B cell (primary cell): ENCODE data around the gene BNIP1. TPM values are rescaled to one million over a fixed set of nuclear protein-coding genes. Genes with fewer than 3 reads are reported as not detected.

Source experiments
- ATAC-seq: fragments of 200-7000 bp; cut with Tn5 transposase; one replicate; pipeline ENCODE4 v1.10.0; 2021; ENCODE audit warnings: low read depth, mild to moderate bottlenecking, moderate number of reproducible peaks, moderate library complexity
- CTCF ChIA-PET: fragments of 350-600 bp; sonication (Branson Sonifier 250); formaldehyde crosslinking; loops from one replicate; lab custom pipeline; 2021; ENCODE audit warnings: antibody characterized with exemption, inconsistent platforms; lab: Charles Lee
- POLR2A ChIA-PET: fragments of 350-600 bp; sonication (Branson Sonifier 250); formaldehyde crosslinking; loops from one replicate; lab custom pipeline; 2021; ENCODE audit warnings: antibody characterized with exemption; lab: Charles Lee
- DNase-seq: peaks from one replicate; pipeline ENCODE4 v3.0.0; 2013
- H2AFZ ChIP-seq: 2 replicates; pipeline ENCODE4 v1.6.1; 2012; ENCODE audit warnings: mild to moderate bottlenecking, low read depth, low read length; ENCODE audit not compliant: insufficient read depth, poor library complexity, severe bottlenecking
- H3K27ac ChIP-seq, 2 donors: 1 replicate in 1 of 2; 2 replicates in 1 of 2; pipeline ENCODE4 v1.5.1; 2012 to 2013; ENCODE audit warnings: low read length in 2 of 2, mild to moderate bottlenecking in 2 of 2, moderate library complexity in 1 of 2
- H3K27me3 ChIP-seq, 4 experiments: fragments of 200-600 bp in 1 of 4; sonication (generic) in 1 of 4; replicated peaks in 1 of 4; 1 replicate in 2 of 4; 2 replicates in 2 of 4; pipeline versions ENCODE4 v1.6.1 to v1.7.0; 2013 to 2016; ENCODE audit warnings: low read length in 3 of 4, mild to moderate bottlenecking in 2 of 4, mixed read lengths in 1 of 4, moderate library complexity in 1 of 4; ENCODE audit not compliant: insufficient read depth in 4 of 4, control insufficient read depth in 3 of 4; ENCODE audit errors: control extremely low read depth in 1 of 4
- H3K36me3 ChIP-seq, 2 experiments: replicated peaks in 1 of 2; 1 replicate in 1 of 2; 2 replicates in 1 of 2; pipeline versions ENCODE4 v1.6.1 to v1.7.1; 2013; ENCODE audit warnings: low read length in 1 of 2; ENCODE audit not compliant: insufficient read depth in 2 of 2, control insufficient read depth in 1 of 2; ENCODE audit errors: control extremely low read depth in 1 of 2, extremely low read depth in 1 of 2
- H3K4me1 ChIP-seq, 2 donors: fragments of 200-600 bp in 1 of 2; sonication (generic) in 1 of 2; 1 replicate in 1 of 2; 2 replicates in 1 of 2; pipeline versions ENCODE4 v1.5.1 to v1.6.1; 2013 to 2017; ENCODE audit warnings: low read length in 2 of 2; ENCODE audit not compliant: control insufficient read depth in 2 of 2, insufficient read depth in 2 of 2
- H3K4me2 ChIP-seq: replicated peaks from 2 replicates; pipeline ENCODE3; 2012; ENCODE audit warnings: mild to moderate bottlenecking, low read depth, low read length; ENCODE audit not compliant: poor library complexity, severe bottlenecking
- H3K4me3 ChIP-seq, 5 experiments: fragments of 200-600 bp in 1 of 5; sonication (generic) in 1 of 5; 1 replicate in 3 of 5; 2 replicates in 2 of 5; pipeline versions ENCODE4 v1.5.1 to v1.7.0; 2011 to 2016; ENCODE audit warnings: low read length in 4 of 5, mild to moderate bottlenecking in 4 of 5, low read depth in 2 of 5, control low read depth in 1 of 5, moderate library complexity in 1 of 5; ENCODE audit not compliant: insufficient read depth in 1 of 5; ENCODE audit errors: control extremely low read depth in 1 of 5, extremely low read depth in 1 of 5
- H3K79me2 ChIP-seq: fragments of 200-600 bp; sonication (generic); one replicate; pipeline ENCODE4 v1.6.0; 2016; ENCODE audit warnings: low read length; ENCODE audit not compliant: control insufficient read depth, insufficient read depth
- H3K9ac ChIP-seq: fragments of 200-600 bp; sonication (generic); 2 replicates; pipeline ENCODE4 v1.6.1; 2017; ENCODE audit warnings: mild to moderate bottlenecking, low read length, moderate library complexity
- H3K9me3 ChIP-seq, 3 donors: one replicate each; pipeline versions ENCODE4 v1.6.1 to v1.7.1; 2013; ENCODE audit warnings: low read length in 2 of 3; ENCODE audit not compliant: control insufficient read depth in 2 of 3, insufficient read depth in 1 of 3; ENCODE audit errors: control extremely low read depth in 1 of 3
- H4K20me1 ChIP-seq: 2 replicates; pipeline ENCODE4 v1.6.0; 2012; ENCODE audit warnings: mild to moderate bottlenecking, low read length; ENCODE audit not compliant: insufficient read depth, control insufficient read depth, poor library complexity, severe bottlenecking
- H3K27ac Mint-ChIP-seq: one replicate; pipeline ENCODE4 v1.8.0; 2021; ENCODE audit warnings: mixed read lengths
- H3K27me3 Mint-ChIP-seq: one replicate; pipeline ENCODE4 v1.8.0; 2021; ENCODE audit warnings: mixed read lengths
- H3K4me1 Mint-ChIP-seq: one replicate; pipeline ENCODE4 v1.8.0; 2021; ENCODE audit warnings: mixed read lengths
- H3K4me3 Mint-ChIP-seq: one replicate; pipeline ENCODE4 v1.8.0; 2021; ENCODE audit warnings: mixed read lengths
- H3K9me3 Mint-ChIP-seq: one replicate; pipeline ENCODE4 v1.8.0; 2022; ENCODE audit warnings: mixed read lengths; ENCODE audit not compliant: insufficient read depth
- CTCF ChIP-seq: fragments of 200-600 bp; IDR thresholded peaks from one replicate; pipeline ENCODE4 v1.8.0; 2022; ENCODE audit warnings: antibody characterized with exemption, mild to moderate bottlenecking
- EZH2 ChIP-seq: IDR thresholded peaks from 2 replicates; pipeline ENCODE4 v1.6.1; 2012; ENCODE audit warnings: borderline replicate concordance, low read depth, mild to moderate bottlenecking, moderate library complexity, low read length; ENCODE audit not compliant: insufficient read depth, poor library complexity, severe bottlenecking
- WGBS: methylation state at CpG from one replicate; pipeline ENCODE4 v1.1.5; 2013; ENCODE audit warnings: missing lambda C conversion rate; ENCODE audit not compliant: insufficient coverage; 5-methylcytosine and 5-hydroxymethylcytosine counted together
- intact Hi-C: fragments of 100-400 bp; cut with micrococcal nuclease; formaldehyde crosslinking; loops from one replicate; pipeline ENCODE4 v1.10.0; 2022
- polyA plus RNA-seq: library from polyadenylated mRNA; depleted of rRNA; stranded (reverse); fragments of >200 nt; gene quantifications from 2 replicates; pipeline ENCODE4 v1.2.3, GENCODE V29; 2012
- total RNA-seq, 2 donors: library from RNA; stranded (reverse); fragments of 120-200 nt in 1 of 2; gene quantifications; 1 replicate in 1 of 2; 2 replicates in 1 of 2; pipeline versions ENCODE4 v1.2.3 to v1.2.4, GENCODE V29; 2013 to 2022

Gene BNIP1
- total and polyA plus RNA-seq, 2 donors (not counting 1 experiment from before 2014, with no cell fraction given), result 8.0 to 15.0 TPM

- Histone ChIP-seq H3K9ac (no peak overlapping the region), H2AFZ (no peak overlapping the region), H3K4me3 (no peak overlapping the region), H3K36me3 (peaks cover 0 to 12% of the 10 kb centered on the region in 2 experiments), H3K4me2 (no peak overlapping the region), H4K20me1 (no peaks in the 10 kb centered on the region), H3K79me2 (no peaks in the 10 kb centered on the region), H3K9me3 (no peaks in the 10 kb centered on the region), H3K4me1 (peaks cover 3 to 8% of the 10 kb centered on the region in 2 donors), H3K27ac (no peak overlapping the region), H3K27me3 (no peaks in the 10 kb centered on the region)
- intact Hi-C loops, result loop anchor here (10.0 kb wide), 1 partner anchor 1144 kb away; the partner anchor contains the start of gene FBXW11
- no peaks in the 10 kb centered on the region for H3K27me3 Mint-ChIP-seq
- H3K4me3 Mint-ChIP-seq, result no peak overlapping the region
- peaks cover 8% of the 10 kb centered on the region for H3K4me1 Mint-ChIP-seq
- no peak overlapping the region for H3K27ac Mint-ChIP-seq
- CTCF ChIA-PET, result interaction anchor here (0.6 to 1.6 kb wide), 3 partner anchors 171 to 828 kb away, joined by 3 to 4 read pairs (median 4); partner anchors contain the start of gene RPL26L1
- TF ChIP-seq CTCF, result no peak
- no peak for TF ChIP-seq EZH2
- ATAC-seq, result no peak
- WGBS, result 100% methylated on average over 1 of the region's 2 CpGs
- H3K9me3 Mint-ChIP-seq, result no peaks in the 10 kb centered on the region
- POLR2A ChIA-PET, result interaction anchor here (0.6 kb wide), 1 partner anchor 314 kb away, joined by 3 read pairs; no protein-coding TSS in a partner anchor
- DNase-seq, result no peak
Observed at GRCh38 chr5:173148354-173148753, 4.0 kb downstream of the BNIP1 start.

DNA sequence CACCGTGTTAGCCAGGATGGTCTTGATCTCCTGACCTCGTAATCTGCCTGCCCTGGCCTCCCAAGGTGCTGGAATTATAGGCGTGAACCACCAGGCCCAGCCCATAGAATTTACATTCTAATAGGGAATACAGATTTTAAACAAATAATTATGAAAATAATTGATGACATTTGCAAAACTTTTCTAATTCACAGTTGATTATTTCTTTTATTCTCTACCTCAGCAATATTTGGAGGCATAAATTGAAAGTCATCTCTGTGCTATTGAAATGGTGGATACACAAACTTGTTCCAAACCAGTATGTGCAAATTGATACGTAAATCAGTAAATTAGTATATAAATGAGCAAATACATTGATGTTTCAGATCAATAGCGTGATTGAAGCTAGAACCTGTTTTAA is 8.2 kb downstream of the BNIP1 start:
- intact Hi-C loops, result no loop called here
- Histone ChIP-seq H3K27me3 (no peaks in the 10 kb centered on the region), H3K4me3 (no peak overlapping the region), H3K79me2 (no peaks in the 10 kb centered on the region), H3K9ac (no peak overlapping the region), H4K20me1 (no peaks in the 10 kb centered on the region), H3K36me3 (peaks cover 2 to 41% of the 10 kb centered on the region in 2 experiments), H3K4me2 (no peak overlapping the region), H3K9me3 (no peaks in the 10 kb centered on the region), H3K27ac (no peak overlapping the region), H2AFZ (no peak overlapping the region), H3K4me1 (no peaks in the 10 kb centered on the region)
- ATAC-seq (no peak), DNase-seq (no peak)
- no peaks in the 10 kb centered on the region for H3K9me3 Mint-ChIP-seq
- no peak overlapping the region for H3K27ac Mint-ChIP-seq
- ChIA-PET POLR2A (no interaction called here), CTCF (no interaction called here)
- no peak overlapping the region for H3K4me3 Mint-ChIP-seq
- H3K4me1 Mint-ChIP-seq, result no peaks in the 10 kb centered on the region
- no CpG with 5 or more reads among the region's 5 CpGs for WGBS
- no peaks in the 10 kb centered on the region for H3K27me3 Mint-ChIP-seq
- TF ChIP-seq CTCF (no peak), EZH2 (no peak)
